A549 (cell line): Measurements from ENCODE around the gene CEP164. TPM values are rescaled to one million over a fixed set of nuclear protein-coding genes. Genes with fewer than 3 reads are reported as not detected.

Experiments used
- ATAC-seq, 2 experiments: fragments of 200-7000 bp in 1 of 2; fragments of >200 bp in 1 of 2; cut with Nextera tagmentation in 1 of 2; cut with Tn5 transposase in 1 of 2; 3 replicates each; pipeline versions ENCODE4 v1.8.0 to v1.9.1; 2018 to 2020; ENCODE audit warnings: mild to moderate bottlenecking in 1 of 2, moderate library complexity in 1 of 2
- CTCF ChIA-PET: fragments of 300-600 bp; sonication (Branson Sonifier 250); formaldehyde crosslinking; extraction: SDS; loops from one replicate; lab custom pipeline; 2021; ENCODE audit warnings: antibody characterized with exemption, inconsistent platforms; lab: Yijun Ruan, JAX
- POLR2A ChIA-PET: fragments of 350-600 bp; formaldehyde crosslinking; extraction: SDS; loops from one replicate; lab custom pipeline; 2021; ENCODE audit warnings: antibody characterized with exemption, inconsistent platforms; lab: Yijun Ruan, JAX
- DNase-seq, 2 experiments: peaks; one replicate each; pipeline versions ENCODE4 v3.0.0 to v3.0.0-alpha.2; 2011 to 2016; ENCODE audit warnings: low read depth in 1 of 2, low spot score in 1 of 2
- FAIRE-seq: peaks from 2 replicates; lab custom pipeline; 2011; peaks lifted over from hg19 to GRCh38; lab: Jason Lieb, UNC
- H3K27ac ChIP-seq, 2 experiments: fragments of >200 bp; sonication (Bioruptor Twin); formaldehyde crosslinking; 3 replicates each; pipeline ENCODE4 v1.5.1; 2016 to 2017
- H3K4me1 ChIP-seq: fragments of >200 bp; sonication (Bioruptor Twin); formaldehyde crosslinking; 3 replicates; pipeline ENCODE4 v1.6.1; 2016
- H3K4me2 ChIP-seq: fragments of >200 bp; sonication (Bioruptor Twin); formaldehyde crosslinking; 3 replicates; pipeline ENCODE4 v1.6.1; 2016
- H3K4me3 ChIP-seq: fragments of >200 bp; sonication (Bioruptor Twin); formaldehyde crosslinking; 3 replicates; pipeline ENCODE4 v1.5.1; 2016
- H3K9me3 ChIP-seq: fragments of >200 bp; sonication (Bioruptor Twin); formaldehyde crosslinking; 3 replicates; pipeline ENCODE4 v1.6.1; 2016
- CBX2 ChIP-seq: fragments of 200-600 bp; sonication (generic); IDR thresholded peaks from 2 replicates; pipeline ENCODE4 v1.6.1; 2016; ENCODE audit warnings: low read depth, mild to moderate bottlenecking, borderline replicate concordance
- EHMT2 ChIP-seq: fragments of 200-600 bp; sonication (generic); IDR thresholded peaks from 2 replicates; pipeline ENCODE4 v1.6.1; 2016; ENCODE audit warnings: antibody characterized with exemption, low read depth, mild to moderate bottlenecking, moderate library complexity
- FOSL2 ChIP-seq, 2 experiments: fragments of 450-650 bp in 1 of 2; fragments of >200 bp in 1 of 2; sonication (Bioruptor Twin) in 1 of 2; formaldehyde crosslinking; IDR thresholded peaks; 2 replicates each; pipeline versions ENCODE4 v1.5.0 to v1.6.1; 2016 to 2020; ENCODE audit warnings: mild to moderate bottlenecking in 1 of 2, moderate library complexity in 1 of 2
- HEYL ChIP-seq: fragments of 250-450 bp; sonication (Bioruptor Pico); IDR thresholded peaks from 2 replicates; pipeline ENCODE4 v1.8.0; 2021; ENCODE audit warnings: mild to moderate bottlenecking, moderate library complexity
- JUN ChIP-seq, 2 experiments: fragments of >200 bp; sonication (Bioruptor Twin); formaldehyde crosslinking; IDR thresholded peaks; 2 replicates in 1 of 2; 3 replicates in 1 of 2; pipeline ENCODE4 v1.6.1; 2016 to 2017
- KDM5A ChIP-seq: fragments of 200-600 bp; sonication (generic); IDR thresholded peaks from 2 replicates; pipeline ENCODE4 v1.6.1; 2016; ENCODE audit warnings: antibody characterized with exemption, mild to moderate bottlenecking
- MAFK ChIP-seq: fragments of 450-650 bp; IDR thresholded peaks from 2 replicates; pipeline ENCODE4 v1.6.1; 2014; ENCODE audit not compliant: partially characterized antibody
- MAZ ChIP-seq: fragments of 150-350 bp; IDR thresholded peaks from 2 replicates; pipeline ENCODE4 v1.6.1; 2014; ENCODE audit warnings: antibody characterized with exemption, low read depth, low read length, borderline replicate concordance
- MYC ChIP-seq: IDR thresholded peaks from 2 replicates; pipeline ENCODE4 v1.6.1; 2012; ENCODE audit warnings: mild to moderate bottlenecking, inconsistent platforms, low read length, improper control_type of control experiment, borderline replicate concordance
- NR3C1 ChIP-seq: fragments of >200 bp; sonication (Bioruptor Twin); formaldehyde crosslinking; IDR thresholded peaks from 3 replicates; pipeline ENCODE4 v1.6.1; 2017
- POLR2A ChIP-seq: IDR thresholded peaks from 2 replicates; pipeline ENCODE4 v1.6.1; 2012; ENCODE audit warnings: mild to moderate bottlenecking, low read length
- RARB ChIP-seq: fragments of 250-450 bp; sonication (Bioruptor Pico); IDR thresholded peaks from 2 replicates; pipeline ENCODE4 v1.8.0; 2021; ENCODE audit warnings: mild to moderate bottlenecking, moderate library complexity
- RCOR1 ChIP-seq: fragments of 150-350 bp; IDR thresholded peaks from 2 replicates; pipeline ENCODE4 v1.6.1; 2014; ENCODE audit warnings: antibody characterized with exemption, low read length, low read depth
- RFX5 ChIP-seq: fragments of 450-650 bp; IDR thresholded peaks from 2 replicates; pipeline ENCODE4 v1.7.1; 2014; ENCODE audit warnings: antibody characterized with exemption, mild to moderate bottlenecking, moderate library complexity
- SMC3 ChIP-seq: fragments of >200 bp; sonication (Bioruptor Twin); formaldehyde crosslinking; IDR thresholded peaks from 3 replicates; pipeline ENCODE4 v1.6.1; 2018; ENCODE audit warnings: inconsistent platforms
- TP53 ChIP-seq: fragments of 250-450 bp; sonication (Bioruptor Pico); IDR thresholded peaks from 2 replicates; pipeline ENCODE4 v1.5.0; 2021; ENCODE audit warnings: mild to moderate bottlenecking, moderate library complexity
- ZNF302 ChIP-seq: fragments of 250-450 bp; sonication (Bioruptor Pico); IDR thresholded peaks from 2 replicates; pipeline ENCODE4 v1.9.0; 2021; ENCODE audit warnings: inconsistent platforms, mild to moderate bottlenecking, moderate library complexity
- ZSCAN20 ChIP-seq: fragments of 250-450 bp; sonication (Bioruptor Pico); IDR thresholded peaks from 2 replicates; pipeline ENCODE4 v1.8.0; 2022; ENCODE audit warnings: mild to moderate bottlenecking, moderate library complexity
- WGBS: methylation state at CpG from one replicate; pipeline ENCODE4 v1.1.6; 2017; ENCODE audit errors: missing lambda C conversion rate; 5-methylcytosine and 5-hydroxymethylcytosine counted together
- polyA plus RNA-seq, 4 experiments: library from polyadenylated mRNA; depleted of rRNA in 3 of 4; stranded (reverse); fragments of >200 nt; fragmentation: RNase III in 1 of 4; extraction: RNeasy Plus Mini Kit Qiagen cat#74134 plus additional on column Dnase treatment in 1 of 4; gene quantifications; 2 replicates in 3 of 4; 3 replicates in 1 of 4; pipeline ENCODE4 v1.2.3, GENCODE V29; 2011 to 2017
- TF ChIP-seq, protein P1 (sequence below): fragments of >200 bp; sonication (Bioruptor Twin); formaldehyde crosslinking; IDR thresholded peaks from 2 replicates; pipeline ENCODE4 v1.6.1; 2016
- TF ChIP-seq, protein P2 (sequence below): IDR thresholded peaks from 2 replicates; pipeline ENCODE4 v1.6.1; 2012
- TF ChIP-seq, protein P3 (sequence below): IDR thresholded peaks from 2 replicates; pipeline ENCODE4 v1.6.1; 2012; ENCODE audit warnings: low read depth, borderline replicate concordance
- TF ChIP-seq, protein P4 (sequence below): fragments of 450-650 bp; IDR thresholded peaks from 2 replicates; pipeline ENCODE4 v1.6.1; 2014; ENCODE audit warnings: antibody characterized with exemption
- TF ChIP-seq, protein P5 (sequence below): fragments of 200-600 bp; sonication (generic); IDR thresholded peaks from 2 replicates; pipeline ENCODE4 v1.6.1; 2016; ENCODE audit warnings: antibody characterized with exemption, mild to moderate bottlenecking, moderate library complexity
- TF ChIP-seq, protein P6 (sequence below): fragments of 150-350 bp; IDR thresholded peaks from 2 replicates; pipeline ENCODE4 v1.6.1; 2014; ENCODE audit warnings: low read depth, mild to moderate bottlenecking, low read length

The CEP164 gene
- polyA plus RNA-seq, 2 of the 4 experiments (the other 2 are of a cell fraction) = 17.4 to 19.6 TPM

DNA sequence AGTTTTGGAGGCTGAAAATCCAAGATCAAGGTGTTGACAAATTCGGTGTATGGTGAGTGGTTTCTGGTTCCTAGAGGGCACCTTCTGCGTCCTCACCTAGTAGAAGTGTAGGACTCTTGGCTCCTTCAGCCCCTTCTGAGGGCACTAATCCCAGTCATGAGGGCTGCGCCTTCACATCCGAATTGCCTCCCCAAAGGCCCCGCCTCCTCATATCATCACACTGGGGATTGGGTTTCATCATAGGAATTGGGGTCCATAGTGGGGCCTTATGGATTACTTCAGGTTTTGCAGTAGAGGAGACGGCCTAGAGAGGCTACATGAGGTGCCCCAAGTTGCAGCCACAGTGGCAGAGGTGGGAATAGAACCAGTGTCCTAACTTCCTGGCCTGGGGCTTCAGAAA is 87.1 kb downstream of the CEP164 start:
- Histone ChIP-seq H3K4me2 (no peak overlapping the region), H3K4me1 (no peaks in the 10 kb centered on the region), H3K27ac (no peak overlapping the region), H3K4me3 (no peak overlapping the region), H3K9me3 (no peaks in the 10 kb centered on the region)
- 90% methylated on average over 6 of the region's 6 CpGs for WGBS
- no peak for TF ChIP-seq HEYL (CRISPR knock-in tag)
- TF ChIP-seq RCOR1 = no peak
- TF ChIP-seq SMC3 = no peak
- TF ChIP-seq MAZ = no peak
- TF ChIP-seq FOSL2 (IDR thresholded peaks at IDR 0.05) = no peak
- TF ChIP-seq FOSL2 (CRISPR knock-in tag; IDR thresholded peaks at IDR 0.05) = no peak
- no peak for TF ChIP-seq MYC
- TF ChIP-seq, protein P1, sequence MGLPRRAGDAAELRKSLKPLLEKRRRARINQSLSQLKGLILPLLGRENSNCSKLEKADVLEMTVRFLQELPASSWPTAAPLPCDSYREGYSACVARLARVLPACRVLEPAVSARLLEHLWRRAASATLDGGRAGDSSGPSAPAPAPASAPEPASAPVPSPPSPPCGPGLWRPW = no peak
- no peak for TF ChIP-seq NR3C1
- no peak for TF ChIP-seq TP53 (CRISPR knock-in tag)
- no peak for TF ChIP-seq KDM5A
- no peak for TF ChIP-seq ZNF302 (CRISPR knock-in tag)
- TF ChIP-seq, protein P2, sequence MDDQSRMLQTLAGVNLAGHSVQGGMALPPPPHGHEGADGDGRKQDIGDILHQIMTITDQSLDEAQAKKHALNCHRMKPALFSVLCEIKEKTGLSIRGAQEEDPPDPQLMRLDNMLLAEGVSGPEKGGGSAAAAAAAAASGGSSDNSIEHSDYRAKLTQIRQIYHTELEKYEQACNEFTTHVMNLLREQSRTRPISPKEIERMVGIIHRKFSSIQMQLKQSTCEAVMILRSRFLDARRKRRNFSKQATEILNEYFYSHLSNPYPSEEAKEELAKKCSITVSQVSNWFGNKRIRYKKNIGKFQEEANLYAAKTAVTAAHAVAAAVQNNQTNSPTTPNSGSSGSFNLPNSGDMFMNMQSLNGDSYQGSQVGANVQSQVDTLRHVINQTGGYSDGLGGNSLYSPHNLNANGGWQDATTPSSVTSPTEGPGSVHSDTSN = no peak
- ATAC-seq (no peak), FAIRE-seq (no peak), DNase-seq (no peak)
- ChIA-PET POLR2A (no interaction called here), CTCF (interaction anchor here (8.5 kb wide), 1 partner anchor 10 kb away, joined by 77 read pairs; no protein-coding TSS in a partner anchor)

DNA sequence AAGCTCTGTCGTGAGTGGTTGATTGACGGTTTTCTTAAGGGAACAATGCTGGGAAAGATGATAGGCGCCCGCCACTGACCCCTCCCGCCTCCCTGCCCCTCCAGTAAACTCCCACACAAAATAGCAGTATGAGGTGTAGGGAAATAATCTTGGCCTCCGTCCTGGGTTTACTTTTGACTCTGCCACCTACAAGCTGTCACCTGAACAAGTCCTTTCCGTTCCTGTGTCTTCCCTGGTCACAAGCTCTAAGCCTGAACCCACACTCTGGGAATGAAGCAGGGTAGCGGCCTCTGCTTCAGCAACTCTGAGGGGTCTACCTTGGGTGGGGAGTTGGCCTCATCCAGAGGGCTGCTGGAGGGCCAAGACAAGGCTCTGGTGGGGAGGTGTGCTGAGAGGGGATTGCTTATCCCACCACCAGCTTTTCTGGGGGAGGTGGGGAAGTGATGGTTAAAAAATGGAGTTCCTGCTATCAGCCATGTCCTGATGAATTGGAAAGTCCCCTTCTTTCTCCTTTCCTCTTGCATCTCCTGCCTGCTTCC is 87.8 kb downstream of the CEP164 start:
- CTCF ChIA-PET = interaction anchor here (8.5 kb wide), 1 partner anchor 10 kb away, joined by 77 read pairs; no protein-coding TSS in a partner anchor
- Histone ChIP-seq H3K4me1 (no peaks in the 10 kb centered on the region), H3K4me2 (no peak overlapping the region)
- DNase-seq = no peak
- 93% methylated on average over 8 of the region's 8 CpGs for WGBS
- TF ChIP-seq, protein P3, sequence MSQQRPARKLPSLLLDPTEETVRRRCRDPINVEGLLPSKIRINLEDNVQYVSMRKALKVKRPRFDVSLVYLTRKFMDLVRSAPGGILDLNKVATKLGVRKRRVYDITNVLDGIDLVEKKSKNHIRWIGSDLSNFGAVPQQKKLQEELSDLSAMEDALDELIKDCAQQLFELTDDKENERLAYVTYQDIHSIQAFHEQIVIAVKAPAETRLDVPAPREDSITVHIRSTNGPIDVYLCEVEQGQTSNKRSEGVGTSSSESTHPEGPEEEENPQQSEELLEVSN = no peak
- TF ChIP-seq, protein P4, sequence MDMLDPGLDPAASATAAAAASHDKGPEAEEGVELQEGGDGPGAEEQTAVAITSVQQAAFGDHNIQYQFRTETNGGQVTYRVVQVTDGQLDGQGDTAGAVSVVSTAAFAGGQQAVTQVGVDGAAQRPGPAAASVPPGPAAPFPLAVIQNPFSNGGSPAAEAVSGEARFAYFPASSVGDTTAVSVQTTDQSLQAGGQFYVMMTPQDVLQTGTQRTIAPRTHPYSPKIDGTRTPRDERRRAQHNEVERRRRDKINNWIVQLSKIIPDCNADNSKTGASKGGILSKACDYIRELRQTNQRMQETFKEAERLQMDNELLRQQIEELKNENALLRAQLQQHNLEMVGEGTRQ = no peak
- TF ChIP-seq TP53 (CRISPR knock-in tag) (no peak), ZSCAN20 (no peak), JUN (IDR thresholded peaks at IDR 0.05) (no peak), MAZ (no peak), RFX5 (no peak), POLR2A (no peak), MAFK (no peak), CBX2 (no peak), EHMT2 (no peak), KDM5A (no peak), RARB (CRISPR knock-in tag) (no peak)
- TF ChIP-seq, protein P5, sequence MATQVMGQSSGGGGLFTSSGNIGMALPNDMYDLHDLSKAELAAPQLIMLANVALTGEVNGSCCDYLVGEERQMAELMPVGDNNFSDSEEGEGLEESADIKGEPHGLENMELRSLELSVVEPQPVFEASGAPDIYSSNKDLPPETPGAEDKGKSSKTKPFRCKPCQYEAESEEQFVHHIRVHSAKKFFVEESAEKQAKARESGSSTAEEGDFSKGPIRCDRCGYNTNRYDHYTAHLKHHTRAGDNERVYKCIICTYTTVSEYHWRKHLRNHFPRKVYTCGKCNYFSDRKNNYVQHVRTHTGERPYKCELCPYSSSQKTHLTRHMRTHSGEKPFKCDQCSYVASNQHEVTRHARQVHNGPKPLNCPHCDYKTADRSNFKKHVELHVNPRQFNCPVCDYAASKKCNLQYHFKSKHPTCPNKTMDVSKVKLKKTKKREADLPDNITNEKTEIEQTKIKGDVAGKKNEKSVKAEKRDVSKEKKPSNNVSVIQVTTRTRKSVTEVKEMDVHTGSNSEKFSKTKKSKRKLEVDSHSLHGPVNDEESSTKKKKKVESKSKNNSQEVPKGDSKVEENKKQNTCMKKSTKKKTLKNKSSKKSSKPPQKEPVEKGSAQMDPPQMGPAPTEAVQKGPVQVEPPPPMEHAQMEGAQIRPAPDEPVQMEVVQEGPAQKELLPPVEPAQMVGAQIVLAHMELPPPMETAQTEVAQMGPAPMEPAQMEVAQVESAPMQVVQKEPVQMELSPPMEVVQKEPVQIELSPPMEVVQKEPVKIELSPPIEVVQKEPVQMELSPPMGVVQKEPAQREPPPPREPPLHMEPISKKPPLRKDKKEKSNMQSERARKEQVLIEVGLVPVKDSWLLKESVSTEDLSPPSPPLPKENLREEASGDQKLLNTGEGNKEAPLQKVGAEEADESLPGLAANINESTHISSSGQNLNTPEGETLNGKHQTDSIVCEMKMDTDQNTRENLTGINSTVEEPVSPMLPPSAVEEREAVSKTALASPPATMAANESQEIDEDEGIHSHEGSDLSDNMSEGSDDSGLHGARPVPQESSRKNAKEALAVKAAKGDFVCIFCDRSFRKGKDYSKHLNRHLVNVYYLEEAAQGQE = no peak
- TF ChIP-seq, protein P6, sequence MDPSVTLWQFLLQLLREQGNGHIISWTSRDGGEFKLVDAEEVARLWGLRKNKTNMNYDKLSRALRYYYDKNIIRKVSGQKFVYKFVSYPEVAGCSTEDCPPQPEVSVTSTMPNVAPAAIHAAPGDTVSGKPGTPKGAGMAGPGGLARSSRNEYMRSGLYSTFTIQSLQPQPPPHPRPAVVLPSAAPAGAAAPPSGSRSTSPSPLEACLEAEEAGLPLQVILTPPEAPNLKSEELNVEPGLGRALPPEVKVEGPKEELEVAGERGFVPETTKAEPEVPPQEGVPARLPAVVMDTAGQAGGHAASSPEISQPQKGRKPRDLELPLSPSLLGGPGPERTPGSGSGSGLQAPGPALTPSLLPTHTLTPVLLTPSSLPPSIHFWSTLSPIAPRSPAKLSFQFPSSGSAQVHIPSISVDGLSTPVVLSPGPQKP = no peak
- TF ChIP-seq, protein P2 = no peak
- TF ChIP-seq, protein P1 = no peak
- TF ChIP-seq, all 56 proteins: peak for 0
- POLR2A ChIA-PET = no interaction called here
- Histone ChIP-seq H3K4me3 (no peak overlapping the region), H3K9me3 (no peaks in the 10 kb centered on the region), H3K27ac (no peak overlapping the region)
- FAIRE-seq = no peak
- ATAC-seq = no peak
